K562 (cell line): ENCODE results near the gene TCF19. TPM values are rescaled to one million over a fixed set of nuclear protein-coding genes. Genes with fewer than 3 reads are reported as not detected.
A peak's percentile ranks its signal among the peaks of the same experiment; 100 is the strongest.
"Not testable (repeated sequence)": the region's sequence is repeated elsewhere in the genome, so short reads cannot be mapped to it uniquely, and the experiment has no call there.

Source experiments
- ATAC-seq: fragments of 200-7000 bp; cut with Tn5 transposase; 3 replicates; pipeline ENCODE4 v1.9.1; 2020; ENCODE audit warnings: moderate library complexity
- BruUV-seq: library from RNA; stranded (reverse); fragments of 400-500 nt; replicated peaks from 2 replicates; lab custom pipeline; 2021; lab: Mats Ljungman, UMichigan
- CTCF ChIA-PET: fragments of 300-600 bp; formaldehyde crosslinking; extraction: SDS; loops from one replicate; lab custom pipeline; 2021; ENCODE audit warnings: low intra/inter-chr PET ratio; lab: Yijun Ruan, JAX
- POLR2A ChIA-PET: fragments of 300-600, 350-650 bp; sonication (Branson Sonifier 250); formaldehyde crosslinking; extraction: SDS; loops from one replicate; lab custom pipeline; 2021; ENCODE audit warnings: antibody characterized with exemption, inconsistent platforms; lab: Yijun Ruan, JAX
- DNase-seq, 4 experiments: peaks; one replicate each; pipeline versions ENCODE4 v3.0.0 to v3.0.0-alpha.2; 2011 to 2018; ENCODE audit warnings: low spot score in 3 of 4, mixed read lengths in 3 of 4; ENCODE audit errors: extremely low read depth in 1 of 4
- FAIRE-seq: peaks from 2 replicates; lab custom pipeline; 2011; peaks lifted over from hg19 to GRCh38; lab: Jason Lieb, UNC
- H2AFZ ChIP-seq: 2 replicates; pipeline ENCODE4 v1.6.0; 2011; ENCODE audit warnings: low read depth, low read length, control low read depth, inconsistent platforms
- H3K27ac ChIP-seq: fragments of 200-600 bp; 3 replicates; pipeline ENCODE4 v1.8.0; 2011; ENCODE audit warnings: low read depth, mild to moderate bottlenecking, control low read depth, inconsistent platforms, low read length, moderate library complexity, mixed read lengths; ENCODE audit errors: extremely low read depth
- H3K27me3 ChIP-seq, 2 experiments: fragments of 300-600 bp in 1 of 2; 2 replicates in 1 of 2; 3 replicates in 1 of 2; pipeline versions ENCODE4 v1.6.0 to v1.8.0; 2011; ENCODE audit warnings: inconsistent platforms in 2 of 2, low read length in 2 of 2, mild to moderate bottlenecking in 1 of 2, mixed read lengths in 1 of 2, moderate library complexity in 1 of 2; ENCODE audit not compliant: control insufficient read depth in 2 of 2, insufficient read depth in 2 of 2
- H3K36me3 ChIP-seq: fragments of 300-600 bp; 3 replicates; pipeline ENCODE4 v1.8.0; 2011; ENCODE audit warnings: mild to moderate bottlenecking, low read length, inconsistent platforms; ENCODE audit not compliant: control insufficient read depth, insufficient read depth
- H3K4me1 ChIP-seq, 2 experiments: fragments of 200-600 bp in 1 of 2; replicated peaks in 1 of 2; 2 replicates in 1 of 2; 3 replicates in 1 of 2; pipeline versions ENCODE4 v1.5.1 to v1.8.0; 2011; ENCODE audit warnings: inconsistent platforms in 2 of 2, low read length in 2 of 2, mild to moderate bottlenecking in 1 of 2, mixed read lengths in 1 of 2, moderate library complexity in 1 of 2; ENCODE audit not compliant: control insufficient read depth in 2 of 2, insufficient read depth in 2 of 2
- H3K4me2 ChIP-seq: 2 replicates; pipeline ENCODE4 v1.6.1; 2011; ENCODE audit warnings: low read length, control low read depth, inconsistent platforms, mixed read lengths; ENCODE audit not compliant: insufficient read depth
- H3K4me3 ChIP-seq: fragments of 200-600 bp; sonication (generic), shearing (Covaris generic); 2 replicates; pipeline ENCODE4 v1.5.1; 2016; ENCODE audit warnings: control low read depth, inconsistent platforms
- H3K79me2 ChIP-seq: fragments of 200-600 bp; 3 replicates; pipeline ENCODE4 v1.8.0; 2011; ENCODE audit warnings: low read length, inconsistent platforms; ENCODE audit not compliant: control insufficient read depth, insufficient read depth
- H3K9ac ChIP-seq, 2 experiments: 2 replicates each; pipeline versions ENCODE4 v1.6.0 to v1.6.1; 2011; ENCODE audit warnings: low read depth in 2 of 2, low read length in 2 of 2, control low read depth in 1 of 2, inconsistent platforms in 1 of 2, mild to moderate bottlenecking in 1 of 2, mixed read lengths in 1 of 2; ENCODE audit not compliant: insufficient read depth in 1 of 2
- H3K9me1 ChIP-seq: one replicate; pipeline ENCODE4 v1.6.0; 2011; ENCODE audit warnings: inconsistent platforms, mild to moderate bottlenecking, low read length, moderate library complexity; ENCODE audit not compliant: control insufficient read depth, insufficient read depth
- H3K9me3 ChIP-seq: replicated peaks from 2 replicates; pipeline ENCODE4 v1.5.1; 2011; ENCODE audit warnings: low read depth, low read length, inconsistent platforms; ENCODE audit not compliant: control insufficient read depth, insufficient read depth
- H4K20me1 ChIP-seq: replicated peaks from 2 replicates; pipeline ENCODE4 v1.6.1; 2011; ENCODE audit warnings: low read length, inconsistent platforms, mixed read lengths; ENCODE audit not compliant: control insufficient read depth, insufficient read depth
- ZNF316 ChIP-seq: fragments of 450-650 bp; IDR thresholded peaks from 2 replicates; pipeline ENCODE4 v1.6.1; 2016
- WGBS: fragments of 100-300 bp; shearing (Covaris generic); methylation state at CpG from one replicate; pipeline ENCODE4 v1.1.6; 2016; ENCODE audit warnings: low coverage, mixed read lengths; ENCODE audit not compliant: insufficient coverage; ENCODE audit errors: missing lambda C conversion rate; 5-methylcytosine and 5-hydroxymethylcytosine counted together
- in situ Hi-C: fragments of 300-500 bp; cut with MboI; formaldehyde crosslinking; loops from 4 replicates; pipeline ENCODE4 v1.15.0; 2018; ENCODE audit warnings: inconsistent platforms, mixed read lengths
- intact Hi-C: fragments of 100-400 bp; cut with micrococcal nuclease; formaldehyde crosslinking; loops from 2 replicates; pipeline ENCODE4 v1.14.2; 2022
- polyA plus RNA-seq, 8 experiments: library from polyadenylated mRNA; depleted of rRNA in 4 of 8; stranded (reverse) in 5 of 8; unstranded in 3 of 8; fragments of >200 nt; fragmentation: Nextera tagmentation in 2 of 8; fragmentation: Illumina TruSeq in 1 of 8; extraction: Ambion mirVana in 2 of 8; extraction: Trizol in 1 of 8; gene quantifications; 2 replicates each; pipeline versions ENCODE4 v1.2.1 to v1.2.3, GENCODE V29; 2011 to 2014; ENCODE audit warnings: inconsistent platforms in 1 of 8, missing spikeins in 1 of 8
- total RNA-seq, 7 experiments: library from RNA; depleted of rRNA in 6 of 7; stranded (reverse); fragments of >200 nt in 6 of 7; fragmentation: Illumina TruSeq in 2 of 7; extraction: Trizol in 2 of 7; gene quantifications; 2 replicates each; pipeline versions ENCODE4 v1.2.1 to v1.2.3, GENCODE V29; 2011 to 2021; ENCODE audit warnings: low replicate concordance in 1 of 7
- TF ChIP-seq, protein P1 (sequence below): fragments of 200-800 bp; sonication (Bioruptor generic); IDR thresholded peaks from 2 replicates; pipeline ENCODE4 v1.6.1; 2017; ENCODE audit warnings: missing genetic modification characterization, missing compliant biosample characterization

Gene TCF19
- total and polyA plus RNA-seq, 9 of the 15 experiments (the other 6 are each of a cell fraction or from before 2014, with no cell fraction given) = 4.2 to 42.5 (median 25.7) TPM

DNA sequence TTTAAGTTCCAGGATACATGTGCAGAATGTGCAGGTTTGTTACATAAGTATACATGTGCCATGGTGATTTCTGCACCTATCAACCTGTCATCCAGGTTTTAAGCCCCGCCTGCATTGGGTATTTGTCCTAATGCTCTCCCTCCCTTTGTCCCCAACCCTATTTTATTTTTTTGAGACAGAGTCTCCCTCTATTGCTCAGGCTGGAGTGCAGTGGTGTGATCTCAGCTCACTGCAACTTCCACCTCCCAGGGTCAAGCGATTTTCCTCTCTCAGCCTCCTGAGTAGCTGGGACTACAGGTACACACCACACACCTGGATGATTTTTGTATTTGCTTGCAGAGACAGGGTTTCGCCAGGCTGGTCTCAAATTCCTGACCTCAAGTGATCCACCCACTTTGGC is 30.8 kb downstream of the TCF19 start:
- ATAC-seq, H3K9me3 ChIP-seq, H4K20me1 ChIP-seq, H3K9ac ChIP-seq, H3K4me3 ChIP-seq, intact Hi-C loops, DNase-seq, H3K79me2 ChIP-seq, POLR2A ChIA-PET, H3K9me1 ChIP-seq, H3K27me3 ChIP-seq, in situ Hi-C loops, H3K36me3 ChIP-seq, H3K4me2 ChIP-seq, H3K4me1 ChIP-seq, H2AFZ ChIP-seq, BruUV-seq, H3K27ac ChIP-seq, FAIRE-seq: not testable (repeated sequence)
- CTCF ChIA-PET = interaction anchor here (0.7 to 1.2 kb wide), 2 partner anchors 52 to 119 kb away, joined by 3 to 4 read pairs; no protein-coding TSS in a partner anchor
- WGBS = 37% methylated on average over 3 of the region's 3 CpGs

DNA sequence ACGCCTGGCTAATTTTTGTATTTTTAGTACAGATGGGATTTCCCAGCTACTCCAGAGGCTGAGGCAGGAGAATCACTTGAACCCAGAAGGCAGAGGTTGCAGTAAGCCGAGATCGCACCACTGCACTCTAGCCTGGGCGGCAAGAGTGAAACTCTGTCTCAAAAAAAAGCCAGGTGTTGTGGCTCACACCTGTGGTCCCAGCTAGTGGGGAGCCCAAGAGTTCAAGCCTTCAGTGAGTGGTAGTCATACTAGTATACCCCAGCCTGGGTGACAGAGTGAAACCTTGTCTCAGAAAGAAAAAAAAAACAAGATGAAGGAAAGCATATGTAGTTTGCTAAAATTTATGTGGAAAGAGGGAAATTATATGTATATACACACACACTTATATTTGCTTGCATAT is 32.1 kb downstream of the TCF19 start:
- TF ChIP-seq, protein P1, sequence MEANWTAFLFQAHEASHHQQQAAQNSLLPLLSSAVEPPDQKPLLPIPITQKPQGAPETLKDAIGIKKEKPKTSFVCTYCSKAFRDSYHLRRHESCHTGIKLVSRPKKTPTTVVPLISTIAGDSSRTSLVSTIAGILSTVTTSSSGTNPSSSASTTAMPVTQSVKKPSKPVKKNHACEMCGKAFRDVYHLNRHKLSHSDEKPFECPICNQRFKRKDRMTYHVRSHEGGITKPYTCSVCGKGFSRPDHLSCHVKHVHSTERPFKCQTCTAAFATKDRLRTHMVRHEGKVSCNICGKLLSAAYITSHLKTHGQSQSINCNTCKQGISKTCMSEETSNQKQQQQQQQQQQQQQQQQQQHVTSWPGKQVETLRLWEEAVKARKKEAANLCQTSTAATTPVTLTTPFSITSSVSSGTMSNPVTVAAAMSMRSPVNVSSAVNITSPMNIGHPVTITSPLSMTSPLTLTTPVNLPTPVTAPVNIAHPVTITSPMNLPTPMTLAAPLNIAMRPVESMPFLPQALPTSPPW = no peak
- TF ChIP-seq ZNF316 = peak; percentile 37; the same call in 1 of the 2 replicates
- TF ChIP-seq, all 486 proteins: peak for 1
- intact Hi-C loops = loop anchor here (10.0 kb wide), 1 partner anchor 394 kb away; the partner anchor contains the start of genes LST1 and LTB
- POLR2A ChIA-PET = no interaction called here

More for the DNA sequence above, 32.1 kb downstream of the TCF19 start:
- no peaks in the 10 kb centered on the region for H4K20me1 ChIP-seq
- H3K4me3 ChIP-seq = no peak overlapping the region
- ATAC-seq (no peak), FAIRE-seq (no peak), DNase-seq (no peak)
- no peaks in the 10 kb centered on the region for H3K9me3 ChIP-seq
- WGBS = 44% methylated on average over 4 of the region's 4 CpGs
- H3K27me3 ChIP-seq = no peaks in the 10 kb centered on the region
- H3K36me3 ChIP-seq = no peaks in the 10 kb centered on the region
- H3K9me1 ChIP-seq = no peaks in the 10 kb centered on the region
- H3K4me1 ChIP-seq = peaks cover 0 to 4% of the 10 kb centered on the region in 2 experiments; a peak in 2 of 5 replicates
- CTCF ChIA-PET = interaction anchor here (0.9 to 3.9 kb wide), 2 partner anchors 53 to 178 kb away, joined by 3 to 77 read pairs; partner anchors contain the start of gene PSORS1C2
- H3K27ac ChIP-seq = no peak overlapping the region
- no peaks in the 10 kb centered on the region for H3K79me2 ChIP-seq
- in situ Hi-C loops = loop anchor here (5.0 kb wide), 1 partner anchor 53 kb away; the partner anchor contains the start of gene PSORS1C2
- no TSS peak for BruUV-seq
- no peak overlapping the region for H2AFZ ChIP-seq
- H3K9ac ChIP-seq = no peak overlapping the region
- H3K4me2 ChIP-seq = no peak overlapping the region
